ENCODE data around the gene SNAPC4.
"Not testable (repeated sequence)": the region's sequence is repeated elsewhere in the genome, so short reads cannot be mapped to it uniquely, and the experiment has no call there.

The SNAPC4 gene

GRCh38 chr9:136410500-136411287, 10.7 kb upstream of the SNAPC4 start, which contains the start of the genes ENTR1 and PMPCA:
Gene ENTR1, minus strand, starts transcription at chr9:136410614. Its CDS starts 217 bp downstream, at chr9:136410397.
Gene PMPCA, plus strand, starts transcription at chr9:136410658. Its CDS starts 11 bp downstream, at chr9:136410669.
- Histone ChIP-seq H2AFZ (peak within 1 kb of the TSS; percentile 70), H3K36me3 (ENCODE audit: control insufficient read depth, insufficient read depth, low read length) (no peaks in the 10 kb centered on the region), H3K9me3 (ENCODE audit: control insufficient read depth, low read length) (no peaks in the 10 kb centered on the region), H3K27me3 (ENCODE audit: control insufficient read depth, insufficient read depth, low read length) (no peaks in the 10 kb centered on the region), H3K4me3 (ENCODE audit: low read depth, low read length) (peak within 1 kb of the TSS; percentile 84), H3K4me1 (no peaks in the 10 kb centered on the region), H3K4me2 (ENCODE audit: low read length) (peak within 1 kb of the TSS; percentile 95), H3K79me2 (peaks cover 15% of the 10 kb centered on the region), H3K9ac (no peak within 1 kb of the TSS), H3K27ac (peak within 1 kb of the TSS; percentile 61)
- TF ChIP-seq CTCF (IDR thresholded peaks at IDR 0.05), result no peak

GRCh38 chr9:136409557-136410455, 9.8 kb upstream of the SNAPC4 start:
- TF ChIP-seq CTCF (IDR thresholded peaks at IDR 0.05), result no peak
- Histone ChIP-seq H3K27ac (no peak overlapping the region), H3K9ac (no peak overlapping the region), H3K79me2 (peaks cover 15% of the 10 kb centered on the region), H3K27me3 (ENCODE audit: control insufficient read depth, insufficient read depth, low read length) (no peaks in the 10 kb centered on the region), H3K9me3 (ENCODE audit: control insufficient read depth, low read length) (no peaks in the 10 kb centered on the region), H3K4me2 (ENCODE audit: low read length) (peak overlapping the region; percentile 95), H3K4me3 (ENCODE audit: low read depth, low read length) (peak overlapping the region; percentile 63), H3K36me3 (ENCODE audit: control insufficient read depth, insufficient read depth, low read length) (no peaks in the 10 kb centered on the region), H3K4me1 (no peaks in the 10 kb centered on the region), H2AFZ (peak overlapping the region; percentile 56)

GRCh38 chr9:136407911-136408310, 7.9 kb upstream of the SNAPC4 start:
- no peak for TF ChIP-seq CTCF (IDR thresholded peaks at IDR 0.05)
- Histone ChIP-seq H3K4me3 (ENCODE audit: low read depth, low read length) (no peak overlapping the region), H3K4me1 (no peaks in the 10 kb centered on the region), H3K27ac (no peak overlapping the region), H3K79me2 (peaks cover 12% of the 10 kb centered on the region), H3K36me3 (ENCODE audit: control insufficient read depth, insufficient read depth, low read length) (no peaks in the 10 kb centered on the region), H3K4me2 (ENCODE audit: low read length) (no peak overlapping the region), H3K9ac (no peak overlapping the region), H3K27me3 (ENCODE audit: control insufficient read depth, insufficient read depth, low read length) (no peaks in the 10 kb centered on the region), H3K9me3 (ENCODE audit: control insufficient read depth, low read length) (no peaks in the 10 kb centered on the region), H2AFZ (no peak overlapping the region)

- H3K27me3 ChIP-seq (ENCODE audit: control insufficient read depth, insufficient read depth, low read length); H3K36me3 ChIP-seq (ENCODE audit: control insufficient read depth, insufficient read depth, low read length): not testable (repeated sequence)
Measured at GRCh38 chr9:136407061-136407460, 7.1 kb upstream of the SNAPC4 start.

GRCh38 chr9:136405904-136406303, 5.9 kb upstream of the SNAPC4 start:
- not testable (repeated sequence) for H3K79me2 ChIP-seq; H3K36me3 ChIP-seq (ENCODE audit: control insufficient read depth, insufficient read depth, low read length); H2AFZ ChIP-seq; H3K27ac ChIP-seq; H3K4me3 ChIP-seq (ENCODE audit: low read depth, low read length); H3K4me1 ChIP-seq; H3K4me2 ChIP-seq (ENCODE audit: low read length); H3K27me3 ChIP-seq (ENCODE audit: control insufficient read depth, insufficient read depth, low read length); H3K9ac ChIP-seq; H3K9me3 ChIP-seq (ENCODE audit: control insufficient read depth, low read length)

More at GRCh38 chr9:136407061-136407460, 7.1 kb upstream of the SNAPC4 start:
- H3K9me3 ChIP-seq (ENCODE audit: control insufficient read depth, low read length); H3K4me3 ChIP-seq (ENCODE audit: low read depth, low read length); H2AFZ ChIP-seq; H3K27ac ChIP-seq; H3K4me1 ChIP-seq; H3K4me2 ChIP-seq (ENCODE audit: low read length); H3K9ac ChIP-seq: not testable (repeated sequence)
- H3K79me2 ChIP-seq, result peaks cover 11% of the 10 kb centered on the region
